Measurements from ENCODE around the gene DISC1.

The DISC1 gene

GRCh38 chr1:231750818-231751362 lies 124.3 kb downstream of the DISC1 start:
- H3K36me3 ChIP-seq (ENCODE audit: low read length), result no peaks in the 10 kb centered on the region
- no peak overlapping the region for H3K9ac ChIP-seq (ENCODE audit: low read length)
- no peak overlapping the region for H3K4me2 ChIP-seq (ENCODE audit: low read depth, low read length, poor library complexity, severe bottlenecking)
- H3K27ac ChIP-seq (ENCODE audit: low read depth, low read length), result no peak overlapping the region
- no peak overlapping the region for H2AFZ ChIP-seq (ENCODE audit: low read depth, low read length, severe bottlenecking)
- no peaks in the 10 kb centered on the region for H4K20me1 ChIP-seq (ENCODE audit: low read depth, low read length)
- H3K9me2 ChIP-seq (replicated peaks; ENCODE audit: insufficient read depth, low read length), result no peaks in the 10 kb centered on the region
- TF ChIP-seq CTCF (IDR thresholded peaks at IDR 0.05; ENCODE audit: insufficient read depth, low read length, poor library complexity, severe bottlenecking), result no peak
- no peak for TF ChIP-seq EZH2phosphoT487 (conservative IDR thresholded peaks at IDR 0.05; ENCODE audit: low read length)
- H3K79me2 ChIP-seq (ENCODE audit: insufficient read depth, low read length), result no peaks in the 10 kb centered on the region
- no peaks in the 10 kb centered on the region for H3K9me3 ChIP-seq (ENCODE audit: insufficient read depth, low read length)
- H3K4me3 ChIP-seq (ENCODE audit: insufficient read depth, low read length, poor library complexity, severe bottlenecking), result no peak overlapping the region
- no peaks in the 10 kb centered on the region for H3K27me3 ChIP-seq (ENCODE audit: low read length)
- no peaks in the 10 kb centered on the region for H3F3A ChIP-seq (ENCODE audit: insufficient read depth)

GRCh38 chr1:231751415-231751814 lies 124.8 kb downstream of the DISC1 start:
- no peak overlapping the region for H3K27ac ChIP-seq (ENCODE audit: low read depth, low read length)

GRCh38 chr1:231753313-231753712 lies 126.7 kb downstream of the DISC1 start:
- Histone ChIP-seq H4K20me1 (ENCODE audit: low read depth, low read length) (no peaks in the 10 kb centered on the region), H3K9ac (ENCODE audit: low read length) (no peak overlapping the region), H3K9me2 (replicated peaks; ENCODE audit: insufficient read depth, low read length) (no peaks in the 10 kb centered on the region), H2AFZ (ENCODE audit: low read depth, low read length, severe bottlenecking) (no peak overlapping the region), H3K79me2 (ENCODE audit: insufficient read depth, low read length) (no peaks in the 10 kb centered on the region), H3K27ac (ENCODE audit: low read depth, low read length) (no peak overlapping the region), H3K4me2 (ENCODE audit: low read depth, low read length, poor library complexity, severe bottlenecking) (no peak overlapping the region), H3K4me3 (ENCODE audit: insufficient read depth, low read length, poor library complexity, severe bottlenecking) (no peak overlapping the region), H3K27me3 (ENCODE audit: low read length) (no peaks in the 10 kb centered on the region), H3K36me3 (ENCODE audit: low read length) (no peaks in the 10 kb centered on the region), H3K9me3 (ENCODE audit: insufficient read depth, low read length) (no peaks in the 10 kb centered on the region), H3F3A (ENCODE audit: insufficient read depth) (no peaks in the 10 kb centered on the region)
- TF ChIP-seq CTCF (IDR thresholded peaks at IDR 0.05; ENCODE audit: insufficient read depth, low read length, poor library complexity, severe bottlenecking), result no peak
- no peak for TF ChIP-seq EZH2phosphoT487 (conservative IDR thresholded peaks at IDR 0.05; ENCODE audit: low read length)

More at GRCh38 chr1:231751415-231751814, 124.8 kb downstream of the DISC1 start:
- no peaks in the 10 kb centered on the region for H3K9me2 ChIP-seq (replicated peaks; ENCODE audit: insufficient read depth, low read length)
- no peak overlapping the region for H3K4me2 ChIP-seq (ENCODE audit: low read depth, low read length, poor library complexity, severe bottlenecking)
- H2AFZ ChIP-seq (ENCODE audit: low read depth, low read length, severe bottlenecking), result no peak overlapping the region
- TF ChIP-seq EZH2phosphoT487 (conservative IDR thresholded peaks at IDR 0.05; ENCODE audit: low read length) (no peak), CTCF (IDR thresholded peaks at IDR 0.05; ENCODE audit: insufficient read depth, low read length, poor library complexity, severe bottlenecking) (no peak)
- H3K9ac ChIP-seq (ENCODE audit: low read length), result no peak overlapping the region
- no peaks in the 10 kb centered on the region for H3K36me3 ChIP-seq (ENCODE audit: low read length)
- H3F3A ChIP-seq (ENCODE audit: insufficient read depth), result no peaks in the 10 kb centered on the region
- no peaks in the 10 kb centered on the region for H3K79me2 ChIP-seq (ENCODE audit: insufficient read depth, low read length)
- H3K9me3 ChIP-seq (ENCODE audit: insufficient read depth, low read length), result no peaks in the 10 kb centered on the region
- no peaks in the 10 kb centered on the region for H4K20me1 ChIP-seq (ENCODE audit: low read depth, low read length)
- H3K4me3 ChIP-seq (ENCODE audit: insufficient read depth, low read length, poor library complexity, severe bottlenecking), result no peak overlapping the region
- no peaks in the 10 kb centered on the region for H3K27me3 ChIP-seq (ENCODE audit: low read length)
